ENCODE results near the gene GANC. TPM values are rescaled to one million over a fixed set of nuclear protein-coding genes. Genes with fewer than 3 reads are reported as not detected.

The GANC gene
- polyA plus RNA-seq, 1 donor = 37.1 TPM

DNA sequence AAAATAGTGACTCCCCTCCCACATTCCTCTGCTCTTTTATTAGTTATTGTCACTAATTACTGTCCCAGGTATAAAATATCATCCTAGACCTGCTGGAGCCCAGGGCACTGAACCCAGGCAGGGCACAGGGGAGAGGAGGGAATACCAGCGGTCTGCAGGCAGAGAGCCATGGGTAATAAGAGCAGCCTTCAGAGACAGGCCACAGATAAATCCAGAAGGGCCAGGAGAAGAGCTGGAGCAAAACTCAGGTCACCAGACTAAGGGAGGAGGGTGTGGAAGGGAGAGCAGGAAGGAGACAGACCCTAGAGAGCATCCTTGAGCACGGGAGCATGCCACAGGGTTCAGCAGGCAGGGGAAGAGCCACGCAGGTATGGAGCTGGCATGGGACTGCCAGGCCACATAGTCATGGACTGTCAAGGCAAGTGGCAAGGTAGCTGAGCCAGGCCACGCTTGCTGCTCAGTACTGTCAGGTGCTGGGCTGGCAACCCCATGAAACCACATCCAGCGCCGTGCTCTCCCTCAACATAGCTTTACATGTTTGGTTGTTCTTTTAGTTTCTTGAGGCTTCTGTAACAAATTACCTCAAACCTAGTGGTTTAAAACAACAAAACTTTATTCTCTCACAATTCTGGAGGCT is 70.7 kb downstream of the GANC start:
- DNase-seq = no peak

DNA sequence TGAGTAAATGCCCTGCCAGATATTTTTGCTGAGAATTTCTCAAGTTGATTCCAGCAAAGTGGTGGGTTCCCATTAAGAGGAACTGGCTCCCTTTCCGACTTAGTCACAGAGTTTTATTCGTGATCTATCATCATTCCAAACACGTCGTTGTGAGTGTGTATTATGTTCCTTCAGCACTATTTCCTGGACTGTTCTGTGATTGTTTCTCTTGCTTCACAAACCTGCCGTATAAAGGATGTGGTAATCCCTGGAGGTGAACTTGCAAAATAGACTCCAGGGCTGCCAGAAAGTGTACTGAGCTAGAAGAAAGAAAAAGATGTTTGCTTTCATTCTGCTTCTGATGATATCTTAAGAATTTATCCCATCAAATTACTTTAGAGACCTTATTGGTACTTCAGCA is 71.8 kb downstream of the GANC start:
- no peak for DNase-seq

DNA sequence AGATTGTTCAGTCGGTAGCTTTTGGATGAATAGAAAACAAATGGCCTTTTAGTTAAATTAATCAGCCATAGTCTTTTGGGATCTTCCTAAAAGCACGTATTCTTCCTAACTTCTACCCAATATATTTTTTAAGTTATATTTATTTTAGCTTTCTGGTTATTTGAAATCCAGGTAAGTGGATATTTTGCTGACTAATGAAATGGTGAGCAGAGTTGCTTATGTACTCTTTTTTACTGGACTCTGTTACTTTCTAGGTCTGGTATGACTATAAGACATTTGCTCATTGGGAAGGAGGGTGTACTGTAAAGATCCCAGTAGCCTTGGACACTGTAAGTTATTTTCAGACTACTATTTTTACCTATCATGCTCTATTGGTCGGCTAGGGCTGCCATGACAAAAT is 72.5 kb downstream of the GANC start:
- no peak for DNase-seq

DNA sequence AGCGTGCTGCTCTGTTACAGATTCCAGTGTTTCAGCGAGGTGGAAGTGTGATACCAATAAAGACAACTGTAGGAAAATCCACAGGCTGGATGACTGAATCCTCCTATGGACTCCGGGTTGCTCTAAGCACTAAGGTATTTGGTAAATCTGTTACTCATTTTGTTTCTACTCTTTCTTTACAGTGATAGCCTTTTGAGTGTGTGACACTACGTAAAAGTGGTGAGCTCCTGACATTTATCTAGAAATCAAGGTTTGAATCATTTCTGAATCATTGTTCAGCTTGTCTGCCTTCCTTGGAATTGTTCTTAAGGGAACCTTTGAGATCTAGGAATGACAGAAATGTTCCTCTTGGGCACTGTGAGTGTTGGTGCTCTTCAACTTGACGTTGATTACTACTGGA is 75.1 kb downstream of the GANC start:
- DNase-seq = no peak

DNA sequence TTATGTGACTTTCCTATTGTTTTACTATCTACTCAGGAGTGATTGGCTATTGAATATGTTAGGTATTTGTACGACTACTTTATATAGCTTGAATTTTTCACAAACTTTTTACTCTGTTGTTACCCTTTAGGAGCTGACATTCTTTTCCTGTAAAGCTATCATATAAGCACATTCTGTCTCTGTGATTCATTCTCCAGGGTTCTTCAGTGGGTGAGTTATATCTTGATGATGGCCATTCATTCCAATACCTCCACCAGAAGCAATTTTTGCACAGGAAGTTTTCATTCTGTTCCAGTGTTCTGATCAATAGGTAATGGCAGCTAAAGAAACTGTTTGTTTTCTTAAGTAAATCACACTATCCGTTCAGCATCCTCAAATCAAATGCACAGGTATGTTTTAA is 76.2 kb downstream of the GANC start:
- DNase-seq = no peak

DNA sequence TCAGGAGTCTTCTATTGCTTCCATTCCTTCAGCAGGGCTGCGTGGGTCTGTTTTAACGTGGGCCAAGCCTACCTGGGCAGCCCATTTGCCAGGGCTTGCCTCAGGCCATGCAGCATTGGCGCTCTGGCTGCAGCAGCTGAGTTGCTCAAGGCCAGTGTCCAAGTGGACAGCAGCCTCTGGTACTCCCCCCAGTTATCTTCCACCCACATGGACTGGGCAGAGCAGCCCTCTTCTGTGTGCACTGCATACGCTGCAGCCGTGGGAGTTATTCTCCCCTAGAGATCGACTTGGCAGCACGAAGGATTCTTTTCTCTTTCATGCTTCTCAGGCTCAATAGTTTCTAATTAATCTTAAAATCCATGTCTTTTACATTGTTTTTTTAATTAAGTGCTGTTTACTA is 79.4 kb downstream of the GANC start:
- no peak for DNase-seq

DNA sequence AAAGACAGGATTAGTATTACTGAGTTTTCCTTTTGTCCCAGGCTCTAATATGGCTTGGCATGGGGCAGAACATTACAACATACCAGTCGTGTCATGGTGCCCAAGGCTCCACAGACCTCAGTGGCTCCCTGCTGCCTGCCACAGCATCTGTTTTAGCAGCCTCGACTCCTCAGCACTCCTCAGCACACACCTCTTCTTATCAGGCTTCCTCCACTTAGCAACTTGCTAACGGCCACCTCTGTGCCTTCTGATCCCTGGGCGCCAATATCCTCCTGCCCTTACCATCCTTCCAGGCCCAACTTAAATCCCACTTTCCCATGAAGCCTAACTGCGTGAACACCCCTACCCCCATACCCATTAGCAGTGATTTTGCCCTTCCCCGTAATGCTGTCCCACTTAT is 80.1 kb downstream of the GANC start:
- DNase-seq = no peak

DNA sequence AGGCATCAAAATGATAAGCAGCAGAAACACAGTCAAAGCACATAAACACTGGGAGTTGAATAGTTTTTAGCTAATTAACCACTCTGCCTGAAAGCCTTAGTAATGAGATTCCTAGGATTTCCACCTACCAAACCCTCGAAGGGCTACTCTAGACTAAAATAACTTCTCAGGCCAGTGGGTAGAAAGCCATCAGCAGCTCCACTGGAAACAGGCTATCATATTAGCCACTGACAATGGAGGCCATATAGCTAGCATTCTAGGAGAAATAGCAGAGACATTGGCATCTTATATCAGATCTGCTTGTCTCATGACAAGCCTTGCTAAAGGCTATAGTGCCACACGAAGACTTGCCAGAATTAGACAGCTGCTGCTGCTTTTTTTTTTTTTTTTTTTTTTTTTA is 81.8 kb downstream of the GANC start:
- DNase-seq = no peak

DNA sequence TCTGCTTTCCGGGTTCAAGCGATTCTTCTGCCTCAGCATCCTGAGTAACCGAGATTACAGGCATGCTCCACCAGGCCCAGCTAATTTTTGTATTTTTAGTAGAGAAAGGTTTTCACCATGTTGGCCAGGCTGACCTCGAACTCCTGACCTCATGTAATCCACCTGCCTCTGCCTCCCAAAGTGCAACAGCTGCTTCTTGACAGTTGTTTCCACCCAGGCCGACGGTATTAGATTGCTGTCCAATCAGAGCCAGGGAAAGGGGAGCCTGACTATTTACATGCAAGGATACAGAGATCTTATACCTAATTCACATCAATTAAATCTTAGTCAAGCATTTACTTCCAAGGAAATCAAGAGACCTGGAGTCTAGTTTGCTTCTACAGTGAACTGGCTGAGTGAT is 82.3 kb downstream of the GANC start:
- no peak for DNase-seq

DNA sequence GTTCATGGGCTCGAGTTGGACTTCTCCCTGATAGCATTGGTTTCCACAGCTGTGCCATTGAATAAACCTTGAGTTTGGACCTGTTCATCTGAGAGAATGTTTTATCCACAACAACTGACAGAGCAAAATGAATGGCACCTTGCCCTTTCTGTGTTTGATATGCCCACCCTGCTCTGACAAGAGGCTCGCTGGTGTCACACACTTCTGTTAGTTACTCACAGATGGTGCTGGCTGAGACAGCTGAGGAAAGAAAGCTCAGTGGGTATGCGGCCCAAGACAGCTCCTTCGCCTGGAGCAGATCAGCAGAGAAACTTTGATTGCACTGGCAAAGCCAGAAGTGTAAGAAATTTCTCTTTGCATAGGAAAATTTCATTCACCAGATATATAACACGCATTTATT is 83.8 kb downstream of the GANC start:
- no peak for DNase-seq

DNA sequence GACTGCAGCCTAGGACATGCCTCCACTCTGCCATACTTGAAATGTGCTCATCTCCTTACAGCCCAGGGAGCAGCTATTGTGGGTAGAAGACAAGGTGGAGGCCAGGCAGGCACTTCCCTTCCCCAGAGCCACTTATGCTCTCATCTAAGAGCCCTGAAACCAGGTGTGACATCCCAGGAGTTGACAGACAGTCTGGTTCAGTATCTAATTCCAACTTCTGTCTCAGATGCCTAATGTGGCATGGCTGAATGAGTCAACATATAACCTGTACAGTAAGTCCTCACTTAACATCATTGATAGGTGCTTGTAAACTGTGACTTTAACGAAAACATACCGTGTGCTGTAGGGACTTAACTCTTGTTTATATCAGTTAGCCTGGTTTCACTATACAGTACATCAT is 85.1 kb downstream of the GANC start:
- no peak for DNase-seq

DNA sequence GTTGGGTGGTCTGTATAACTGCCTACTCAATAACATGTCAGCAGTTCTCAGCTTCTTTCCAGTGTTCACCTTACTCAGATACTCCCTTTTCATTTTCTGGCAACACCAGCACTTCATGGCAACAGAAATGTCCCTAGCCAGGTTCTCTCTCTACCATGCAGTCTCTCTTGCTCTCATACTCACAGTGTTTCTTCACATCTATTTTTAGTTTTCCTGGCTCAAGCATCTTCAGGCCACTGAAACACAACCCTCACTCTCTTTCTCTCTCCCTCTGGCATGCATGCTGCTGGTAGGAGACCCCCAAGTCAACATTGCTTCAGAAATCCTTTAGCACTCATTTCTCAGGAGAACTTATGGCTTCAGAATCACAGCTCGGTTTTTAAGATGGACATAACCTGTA is 86.2 kb downstream of the GANC start, which contains the start of gene CAPN3:
TSS of gene CAPN3 (plus strand) at position 253 of the 400 bp plus-strand sequence. CDS start 305 bp downstream, outside the sequence.
- no peak for DNase-seq

DNA sequence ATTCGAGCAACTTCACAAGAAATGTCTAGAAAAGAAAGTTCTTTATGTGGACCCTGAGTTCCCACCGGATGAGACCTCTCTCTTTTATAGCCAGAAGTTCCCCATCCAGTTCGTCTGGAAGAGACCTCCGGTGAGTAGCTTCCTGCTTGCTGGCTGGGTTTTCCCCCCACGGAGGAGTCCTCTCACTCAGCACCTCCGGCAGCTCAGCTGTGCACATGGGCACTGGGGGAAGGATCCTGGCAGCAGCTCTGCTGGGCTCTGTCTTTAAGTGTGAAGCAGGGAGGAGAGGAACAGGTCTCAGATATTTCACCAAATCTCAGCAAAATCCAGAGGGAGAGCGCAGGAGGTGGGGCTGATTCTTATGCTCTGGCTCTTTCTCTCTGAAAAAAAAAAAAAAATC is 87.0 kb downstream of the GANC start:
- DNase-seq = no peak

DNA sequence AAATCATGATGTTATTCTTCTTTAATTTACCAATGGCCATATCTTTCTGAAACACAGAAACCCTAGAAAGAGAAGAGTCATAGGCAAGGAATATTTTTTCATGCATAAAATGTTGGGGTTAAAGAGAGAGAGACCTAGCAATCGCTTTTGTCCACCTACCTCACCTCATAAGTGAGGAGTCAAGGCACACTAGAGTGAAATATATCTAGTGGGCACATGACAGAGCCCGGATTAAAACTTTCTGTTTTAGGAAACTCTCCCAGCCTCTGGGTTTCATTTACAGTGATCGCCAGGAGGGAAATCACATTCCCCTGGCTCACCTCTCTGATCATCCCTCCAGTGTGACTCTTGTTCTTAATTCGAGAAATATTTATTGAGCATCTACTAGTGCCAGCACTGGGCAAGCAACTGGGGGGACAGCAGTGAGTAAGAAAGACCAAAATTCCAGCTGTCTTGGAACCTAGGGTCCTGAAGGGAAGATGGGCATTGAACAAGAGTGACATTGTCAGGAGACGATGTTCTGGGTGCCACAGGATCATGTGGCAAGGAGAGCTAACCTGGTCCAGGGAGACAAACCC is 87.6 kb downstream of the GANC start:
- no peak for DNase-seq

DNA sequence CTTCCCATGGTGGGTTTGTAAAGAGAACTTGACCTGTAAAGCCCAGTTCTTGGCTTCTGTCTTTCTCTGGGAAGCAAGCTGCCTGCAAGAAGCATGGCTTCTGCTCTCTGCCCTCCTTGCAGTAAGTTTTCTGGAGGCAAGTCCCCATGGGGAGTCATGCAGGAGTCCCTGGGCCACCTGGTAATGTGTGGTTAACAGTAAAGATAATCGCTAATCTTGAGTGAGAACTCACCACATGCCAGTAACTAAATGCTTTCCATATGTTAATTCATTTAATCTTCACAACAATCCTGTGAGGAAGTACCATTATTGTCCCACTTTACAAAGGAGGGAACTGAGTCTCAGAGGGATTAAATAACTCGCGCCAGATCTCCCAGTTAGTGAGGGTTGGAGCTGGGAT is 90.5 kb downstream of the GANC start:
- no peak for DNase-seq

DNA sequence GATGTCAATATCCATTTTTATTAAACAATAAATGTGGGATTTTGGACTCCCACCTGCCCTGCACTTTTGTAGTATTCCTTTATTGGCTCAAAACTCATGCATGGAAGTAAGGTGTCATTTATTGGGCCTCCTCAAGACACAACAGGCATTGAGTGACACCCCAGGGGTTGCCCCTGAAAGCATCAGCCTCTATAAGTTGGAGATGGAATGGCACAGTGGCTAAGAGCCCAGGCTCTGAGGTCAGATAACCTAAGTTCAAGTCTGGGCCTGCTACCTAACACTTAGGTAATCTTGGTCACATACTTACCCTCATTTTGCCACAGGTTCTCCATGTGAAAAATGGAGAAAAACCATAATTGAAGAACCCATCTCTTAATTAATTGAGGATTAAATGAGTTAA is 90.9 kb downstream of the GANC start:
- DNase-seq = no peak

DNA sequence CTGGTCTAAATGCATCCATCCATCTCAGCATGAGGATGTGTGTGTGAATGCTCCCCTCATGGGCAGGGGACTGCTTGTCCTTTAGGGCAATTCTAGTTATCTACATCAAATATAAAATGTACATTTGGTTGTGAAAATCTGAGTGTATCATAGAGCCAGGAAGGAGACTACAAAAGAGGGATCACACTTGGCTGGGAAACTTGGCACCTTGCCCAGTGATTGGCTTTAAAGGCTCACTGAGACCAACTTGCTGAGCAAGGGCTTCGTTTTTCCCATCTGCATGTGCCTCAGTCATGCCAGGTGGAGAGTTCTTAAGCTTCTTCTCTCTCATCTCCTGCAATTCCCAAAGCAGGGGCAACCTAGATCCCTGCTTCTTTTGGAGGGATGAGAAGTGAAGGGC is 91.5 kb downstream of the GANC start:
- peak; percentile 20 for DNase-seq

DNA sequence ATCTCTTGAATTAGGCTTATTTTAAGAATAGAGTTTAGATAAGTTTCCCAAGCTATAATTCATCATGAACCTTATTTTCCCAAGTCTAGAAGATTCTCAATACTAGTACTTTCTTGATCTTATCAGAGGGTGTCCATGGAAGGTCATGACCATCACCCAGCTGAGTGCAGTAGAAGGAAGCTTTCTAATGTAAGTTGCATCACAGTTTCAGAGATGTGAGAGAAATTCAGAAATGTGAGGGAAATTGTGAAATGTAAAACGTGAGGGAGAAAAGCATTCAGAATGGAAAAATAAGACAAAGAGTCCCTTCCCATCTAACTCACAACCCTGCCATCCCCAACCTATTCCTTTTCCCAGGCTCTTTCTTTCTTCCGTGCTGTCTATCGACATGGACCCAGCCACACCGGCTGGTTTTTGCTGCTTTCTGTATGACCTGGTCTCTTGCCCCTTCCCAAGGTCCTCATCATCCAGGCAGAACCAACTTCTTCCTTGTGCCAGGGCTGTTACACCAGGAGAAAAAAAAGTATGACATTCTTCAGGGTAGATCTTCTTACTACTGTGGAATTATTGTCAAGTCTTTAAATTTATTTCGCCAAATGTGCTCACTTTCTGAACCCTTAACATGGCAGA is 93.0 kb downstream of the GANC start:
- DNase-seq = no peak

DNA sequence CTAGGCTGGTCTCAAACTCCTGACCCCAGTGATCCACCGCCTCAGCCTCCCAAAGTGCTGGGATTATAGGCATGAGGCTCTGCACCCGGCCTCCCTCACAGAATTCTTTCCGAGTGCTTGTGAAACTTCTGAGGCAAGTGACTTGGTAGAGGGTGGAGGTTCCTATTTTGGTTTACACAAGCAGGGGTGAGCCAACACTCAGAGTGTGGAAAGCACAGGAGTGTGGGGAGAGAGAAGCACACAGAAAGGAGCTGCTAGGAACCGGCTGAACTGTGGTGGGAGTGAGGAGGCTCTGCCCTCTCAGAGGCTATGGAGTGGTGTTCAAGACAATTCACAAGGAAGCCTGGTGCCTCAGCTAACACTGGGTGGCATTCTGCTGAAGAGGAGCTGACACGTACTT is 94.0 kb downstream of the GANC start:
- DNase-seq = no peak

DNA sequence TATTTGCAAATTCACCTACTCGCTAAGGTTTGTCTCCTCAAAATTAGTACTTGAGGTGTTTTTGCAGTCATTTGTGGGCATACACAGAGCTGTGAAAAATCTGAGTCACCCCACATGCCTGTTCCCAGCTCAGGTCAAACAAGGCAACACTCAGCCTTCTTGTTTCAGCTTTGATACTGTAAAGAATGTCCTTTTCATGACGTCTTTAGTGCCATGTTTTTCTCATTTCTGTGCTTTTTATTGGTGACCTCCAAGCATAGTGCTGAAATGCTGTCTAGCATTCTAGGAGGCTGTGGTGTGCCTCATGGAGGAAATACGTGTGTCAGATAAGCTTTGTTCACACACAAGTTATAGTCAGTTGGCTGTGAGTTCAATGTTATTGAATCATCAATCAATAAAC is 95.1 kb downstream of the GANC start:
- DNase-seq = no peak

DNA sequence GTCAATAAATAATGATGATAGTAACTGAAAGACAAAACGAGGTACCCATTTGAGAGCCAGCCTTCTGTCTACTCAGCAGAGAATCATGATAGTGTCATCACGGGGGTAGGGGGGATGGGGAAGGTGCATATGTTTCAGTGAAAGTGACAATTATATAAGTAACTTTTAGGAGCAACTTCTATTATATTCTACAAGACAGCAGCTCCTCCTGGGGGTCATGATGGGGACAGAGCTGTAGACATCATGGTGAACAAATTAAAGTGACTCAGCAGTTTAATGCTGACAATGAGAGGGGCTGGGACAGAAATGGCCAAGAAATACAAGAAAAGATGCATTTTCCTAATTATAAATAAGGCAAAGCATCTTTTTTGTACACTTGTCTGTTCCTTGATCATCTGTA is 98.1 kb downstream of the GANC start:
- no peak for DNase-seq

DNA sequence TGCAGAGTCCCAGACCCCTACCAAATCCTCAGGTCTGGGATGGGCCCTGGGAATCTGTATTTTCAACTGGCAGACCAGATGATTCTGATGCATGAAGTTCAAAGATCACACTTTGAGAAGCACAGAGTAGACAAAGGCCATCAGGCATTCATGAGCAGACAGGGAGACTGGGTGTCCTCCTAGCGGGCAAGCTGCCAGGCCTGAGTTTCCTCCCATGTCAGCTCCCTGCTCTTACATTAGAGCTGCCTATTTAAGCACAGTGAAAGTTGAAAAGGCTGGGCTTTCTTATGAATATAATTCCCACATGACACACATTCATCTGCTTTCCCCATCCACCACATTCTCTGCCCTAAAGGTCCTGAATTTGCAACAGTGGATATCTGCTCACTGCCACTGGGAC is 100.3 kb downstream of the GANC start:
- DNase-seq = no peak

DNA sequence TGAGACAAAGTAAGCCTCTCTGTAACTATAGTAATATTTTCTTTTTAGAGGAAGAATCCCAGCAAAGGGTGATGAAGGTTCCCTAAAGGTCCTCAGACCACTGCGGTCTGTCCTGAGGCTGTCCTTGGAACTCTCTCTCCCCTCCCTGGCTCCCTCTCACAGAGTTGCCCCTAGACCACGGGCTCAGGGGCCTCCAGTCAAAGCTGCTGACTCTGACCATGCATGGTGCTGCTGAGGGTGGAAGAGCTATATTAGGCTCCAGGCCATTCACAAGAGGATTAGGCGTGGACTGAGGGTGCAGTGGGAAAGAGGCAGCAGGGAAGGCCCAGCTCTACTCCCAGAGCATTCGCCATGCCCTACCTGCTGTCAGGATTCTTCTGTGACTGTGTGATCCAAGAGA is 100.9 kb downstream of the GANC start:
- no peak for DNase-seq

DNA sequence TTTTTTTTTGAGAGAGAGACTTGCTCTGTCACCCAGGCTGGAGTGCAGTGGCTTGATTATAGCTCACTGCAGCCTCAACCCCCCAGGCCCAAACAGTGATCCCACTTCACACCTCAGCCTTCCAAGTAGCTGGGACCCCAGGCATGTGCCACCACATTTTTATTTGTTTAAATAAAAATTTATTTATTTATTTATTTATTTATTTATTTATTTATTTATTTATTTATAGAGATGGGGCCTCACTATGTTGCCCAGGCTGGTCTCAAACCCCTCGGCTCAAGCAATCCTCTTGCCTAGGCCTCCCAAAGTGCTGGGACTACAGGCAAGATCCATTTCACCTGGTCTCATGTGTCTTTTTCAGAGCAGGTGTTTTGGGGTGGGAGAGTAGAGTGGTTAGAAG is 101.8 kb downstream of the GANC start:
- no peak for DNase-seq

All from left kidney (tissue), 2 donors.